Loucy (cell line): ENCODE measurements around the gene B3GNT4.

ENCODE experiments used
- EZH2phosphoT487 ChIP-seq: fragments of 200-600 bp; IDR thresholded peaks from 2 replicates; pipeline ENCODE4 v1.6.1; 2018; ENCODE audit warnings: antibody characterized with exemption, mild to moderate bottlenecking, moderate library complexity, borderline replicate concordance
- TF ChIP-seq, protein P1 (sequence below): fragments of 200-600 bp; sonication (generic); conservative IDR thresholded peaks from 2 replicates; pipeline ENCODE4 v1.5.1; 2014; ENCODE audit warnings: mild to moderate bottlenecking, antibody characterized with exemption, low read length

DNA sequence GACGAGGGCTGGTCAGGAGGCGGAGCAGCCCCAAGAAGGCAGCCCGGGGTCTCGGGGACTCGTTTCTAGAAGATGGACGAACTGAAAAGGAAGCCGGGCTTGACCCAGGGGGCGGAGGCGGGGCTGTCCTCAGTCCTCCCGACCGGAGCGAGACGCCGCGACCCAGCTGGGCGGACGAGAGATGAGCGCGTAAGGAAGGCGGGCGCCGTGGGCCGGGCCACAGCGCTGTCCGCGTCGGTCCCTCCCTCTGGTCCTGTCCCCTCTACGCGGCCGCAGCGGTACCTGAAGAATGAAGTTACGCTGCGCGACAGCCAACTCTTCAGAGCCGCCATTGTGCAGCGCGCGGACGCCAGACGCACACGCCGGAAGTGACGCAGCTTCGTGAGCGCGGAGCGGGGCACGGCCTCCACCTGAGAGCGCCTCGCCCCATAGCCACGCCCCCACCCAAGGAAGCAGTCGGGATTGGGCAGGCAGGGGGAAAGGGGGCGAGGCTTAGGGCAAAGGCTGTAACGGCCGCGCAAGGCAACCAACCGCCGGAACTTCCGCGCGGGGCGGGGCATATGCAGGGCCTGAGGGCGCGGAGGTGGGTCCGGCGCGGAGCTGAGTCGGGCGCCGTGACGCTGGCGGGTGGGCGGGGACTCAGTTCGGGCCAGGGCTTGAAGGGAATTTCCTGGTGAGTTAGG, 22.3 kb downstream of the B3GNT4 start, which contains the start of gene DIABLO:
- TF ChIP-seq, protein P1, sequence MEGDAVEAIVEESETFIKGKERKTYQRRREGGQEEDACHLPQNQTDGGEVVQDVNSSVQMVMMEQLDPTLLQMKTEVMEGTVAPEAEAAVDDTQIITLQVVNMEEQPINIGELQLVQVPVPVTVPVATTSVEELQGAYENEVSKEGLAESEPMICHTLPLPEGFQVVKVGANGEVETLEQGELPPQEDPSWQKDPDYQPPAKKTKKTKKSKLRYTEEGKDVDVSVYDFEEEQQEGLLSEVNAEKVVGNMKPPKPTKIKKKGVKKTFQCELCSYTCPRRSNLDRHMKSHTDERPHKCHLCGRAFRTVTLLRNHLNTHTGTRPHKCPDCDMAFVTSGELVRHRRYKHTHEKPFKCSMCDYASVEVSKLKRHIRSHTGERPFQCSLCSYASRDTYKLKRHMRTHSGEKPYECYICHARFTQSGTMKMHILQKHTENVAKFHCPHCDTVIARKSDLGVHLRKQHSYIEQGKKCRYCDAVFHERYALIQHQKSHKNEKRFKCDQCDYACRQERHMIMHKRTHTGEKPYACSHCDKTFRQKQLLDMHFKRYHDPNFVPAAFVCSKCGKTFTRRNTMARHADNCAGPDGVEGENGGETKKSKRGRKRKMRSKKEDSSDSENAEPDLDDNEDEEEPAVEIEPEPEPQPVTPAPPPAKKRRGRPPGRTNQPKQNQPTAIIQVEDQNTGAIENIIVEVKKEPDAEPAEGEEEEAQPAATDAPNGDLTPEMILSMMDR = no peak
- TF ChIP-seq EZH2phosphoT487 = no peak
